HG03159 (cell line): Measurements from ENCODE around the gene MIS12.
A peak's percentile ranks its signal among the peaks of the same experiment; 100 is the strongest.

Experiments
- ATAC-seq: cut with Tn5 transposase; IDR thresholded peaks from one replicate; pipeline ENCODE4 v1.9.1; 2021; ENCODE audit warnings: mild to moderate bottlenecking, moderate library complexity; ENCODE audit not compliant: unreplicated experiment

The MIS12 gene

DNA sequence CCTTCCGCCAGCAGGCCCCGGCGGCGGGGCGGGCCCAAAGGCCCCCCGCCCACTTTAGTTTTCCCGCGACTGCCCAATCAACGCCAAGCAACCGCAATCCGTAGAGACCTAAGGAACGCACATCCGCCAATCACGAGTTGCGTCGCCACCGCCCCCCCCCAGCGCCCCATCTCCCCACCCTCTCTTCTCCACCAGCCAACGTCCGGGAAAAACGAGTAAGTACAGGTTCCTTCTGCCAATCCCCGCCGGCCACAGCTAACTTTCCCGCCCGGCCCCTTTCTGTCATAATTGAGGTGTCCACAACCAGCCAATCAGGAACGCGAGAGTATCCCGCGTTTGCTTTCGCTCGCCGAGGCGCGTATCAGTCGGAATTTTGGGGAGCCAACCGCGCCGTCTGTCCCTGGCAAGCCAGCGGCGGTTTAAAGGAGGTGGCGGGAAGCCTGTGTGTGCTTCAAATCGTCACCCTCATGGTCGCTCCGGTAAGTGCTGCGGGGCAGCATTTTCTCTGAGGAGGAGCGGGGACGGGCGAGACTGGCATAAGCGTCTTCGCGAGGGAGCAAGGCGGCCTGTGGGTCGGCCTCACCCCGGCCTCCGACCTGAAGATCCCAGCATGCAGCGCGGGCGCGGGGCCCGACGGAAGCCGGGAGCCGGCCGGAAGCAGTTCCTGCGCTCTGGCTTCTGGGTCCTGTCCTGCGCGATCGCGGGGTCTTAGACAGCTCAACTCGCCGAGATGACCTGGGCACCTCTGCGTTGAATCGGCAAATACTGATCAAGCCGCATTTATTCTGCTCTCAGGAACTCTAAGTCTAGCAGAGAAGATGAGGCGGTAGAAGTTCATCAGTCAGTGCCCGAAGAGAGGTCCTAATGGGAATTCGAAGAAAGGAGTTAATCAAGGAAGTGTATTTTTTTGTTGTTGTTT is at the start of gene MIS12:
Gene MIS12, plus strand, starts transcription at position 361 of the 919 bp plus-strand sequence. CDS start 2,297 bp downstream, outside the sequence.
- ATAC-seq, result peak; percentile 84

GRCh38 chr17:5437721-5438317 is 48.5 kb upstream of the MIS12 start:
- no peak for ATAC-seq

- ATAC-seq, result peak; percentile 83
Measured at GRCh38 chr17:5438716-5439445, 47.5 kb upstream of the MIS12 start, which contains the start of gene C1QBP. Gene C1QBP, minus strand, starts transcription at chr17:5439155. Its CDS starts 82 bp downstream, at chr17:5439073.

DNA sequence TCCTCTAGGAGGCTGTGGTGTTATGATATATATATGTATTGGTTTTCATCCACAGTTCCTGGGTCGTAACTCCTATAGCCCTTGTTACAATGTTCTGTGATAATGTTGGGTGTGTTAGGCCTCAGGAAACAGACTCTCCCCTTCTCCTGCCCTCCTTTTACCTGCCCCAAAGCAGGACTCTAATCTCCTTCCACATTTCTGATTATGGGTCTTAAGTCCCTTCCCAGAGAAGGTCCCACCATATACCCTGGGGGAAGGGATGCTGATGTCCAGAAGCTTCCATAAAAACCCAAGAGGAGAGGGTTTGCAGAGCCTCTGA is 47.0 kb upstream of the MIS12 start:
- ATAC-seq, result no peak

DNA sequence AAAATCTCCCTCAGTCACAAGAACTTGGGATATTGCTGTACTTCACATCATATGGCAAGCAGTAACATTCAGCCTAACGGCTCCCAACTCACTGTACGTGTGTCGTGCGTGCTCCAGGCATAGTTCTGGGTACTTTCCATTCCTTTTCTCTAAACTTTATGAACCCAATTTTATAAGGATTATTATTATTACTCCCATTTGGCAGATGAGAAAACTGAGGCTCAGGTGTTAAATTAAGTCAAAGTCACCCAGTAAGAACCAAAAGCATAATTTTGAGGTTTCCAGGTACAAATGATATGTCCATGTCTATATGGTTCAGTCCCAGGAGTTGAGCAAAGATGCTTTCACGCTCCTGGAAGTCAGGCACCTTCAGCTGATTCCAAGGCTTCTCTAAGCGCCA is 42.6 kb upstream of the MIS12 start:
- ATAC-seq, result no peak

DNA sequence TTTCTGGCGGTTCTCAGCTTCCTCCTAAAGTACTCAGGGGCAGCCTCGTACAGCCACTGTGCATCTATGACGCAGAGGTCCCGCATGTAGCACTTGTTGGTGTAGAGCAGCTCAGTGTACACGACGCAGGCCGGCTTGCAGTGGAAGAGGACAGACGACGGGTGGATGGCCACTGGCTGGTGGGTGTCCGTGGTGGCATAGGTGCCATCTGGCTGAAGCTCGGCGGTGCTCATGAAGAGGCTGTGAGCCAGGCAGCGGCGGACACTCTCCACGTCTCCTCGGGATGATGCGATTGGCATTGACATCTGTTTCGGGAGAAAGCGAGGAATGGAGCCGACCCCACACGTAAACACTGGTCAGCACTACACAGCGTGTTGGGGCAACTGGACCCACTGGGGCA is 42.2 kb upstream of the MIS12 start:
- ATAC-seq, result no peak

- no peak for ATAC-seq
Measured at GRCh38 chr17:5446786-5447185, 39.6 kb upstream of the MIS12 start.

GRCh38 chr17:5464717-5465507 is 21.5 kb upstream of the MIS12 start:
- no peak for ATAC-seq

GRCh38 chr17:5466295-5466694 is 20.1 kb upstream of the MIS12 start:
- ATAC-seq, result no peak

DNA sequence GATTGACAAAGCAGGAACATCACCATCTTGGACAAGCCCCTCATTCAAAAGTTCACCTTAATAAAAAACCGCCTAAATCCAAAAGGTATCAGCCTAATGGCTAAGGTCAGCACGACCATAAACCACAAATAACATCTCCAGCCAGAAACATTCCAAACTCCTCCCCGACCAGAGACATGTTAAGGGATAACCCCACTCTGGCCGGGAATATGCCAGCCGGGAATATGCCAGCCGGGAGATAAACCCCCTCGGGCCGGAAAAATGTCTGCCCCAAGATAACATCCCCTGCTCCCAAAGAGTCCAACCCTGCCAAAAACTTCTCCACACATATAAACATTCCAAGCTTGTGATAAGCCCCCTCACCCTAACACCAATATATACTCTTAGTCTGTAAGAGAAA is 18.9 kb upstream of the MIS12 start:
- no peak for ATAC-seq

DNA sequence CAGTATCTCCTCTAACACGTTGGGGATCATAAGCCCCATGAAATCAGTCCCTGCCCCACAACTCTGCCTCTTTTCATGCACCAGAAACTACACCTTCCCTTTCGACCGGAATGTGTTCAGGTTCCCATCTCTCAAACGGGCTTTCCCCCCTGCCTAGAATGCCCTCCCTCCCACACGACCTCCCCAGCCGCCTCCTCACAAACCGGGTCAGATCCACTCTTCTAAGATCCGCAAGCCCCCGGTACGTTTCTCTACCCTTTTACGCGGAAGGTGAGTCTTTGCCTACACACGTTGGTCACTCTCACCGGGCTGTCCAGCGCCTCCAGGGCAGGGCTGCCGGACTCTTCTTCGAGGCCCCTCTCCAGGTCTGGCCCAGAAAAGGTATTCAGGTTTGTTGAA is 18.3 kb upstream of the MIS12 start:
- ATAC-seq, result peak; percentile 21

- ATAC-seq, result no peak
Measured at GRCh38 chr17:5472511-5472910, 13.9 kb upstream of the MIS12 start.

DNA sequence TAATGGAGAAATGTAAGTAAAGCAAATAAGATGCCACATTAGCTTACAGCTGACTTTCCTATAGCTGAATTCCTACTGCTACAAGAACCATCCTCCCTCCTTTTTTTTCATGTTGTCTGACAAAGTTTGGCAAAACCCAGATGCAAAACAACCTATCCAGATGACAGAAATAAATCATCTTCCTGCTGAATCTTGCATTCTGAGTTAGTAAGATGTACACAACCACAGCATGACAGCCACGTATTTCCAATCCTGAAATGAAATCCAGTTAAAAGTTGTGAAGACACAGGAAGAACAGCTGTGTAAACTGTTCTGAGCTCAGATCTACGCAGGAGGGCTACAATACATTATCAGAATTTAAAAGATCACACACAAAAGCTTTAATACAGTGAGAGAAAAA is 12.5 kb upstream of the MIS12 start:
- no peak for ATAC-seq

DNA sequence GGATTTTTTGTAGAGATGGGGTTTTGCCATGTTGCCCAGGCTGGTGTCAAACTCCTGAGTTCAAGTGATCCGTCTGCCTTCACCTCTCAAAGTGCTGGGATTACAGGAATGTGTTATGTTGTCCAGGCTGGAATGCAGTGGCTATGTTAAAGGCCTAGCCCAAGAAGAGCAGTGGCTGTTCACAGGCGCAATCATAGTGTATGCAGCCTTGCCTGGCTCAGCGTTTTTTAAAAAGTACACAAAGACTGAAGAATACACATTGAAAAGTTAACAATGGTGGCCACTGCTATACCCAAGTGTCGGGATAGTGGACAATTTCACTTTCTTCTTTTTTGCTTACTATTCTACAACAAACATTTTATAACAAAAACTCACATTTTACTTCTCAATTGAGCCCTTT is 7.4 kb upstream of the MIS12 start:
- no peak for ATAC-seq

GRCh38 chr17:5480962-5481361 is 5.4 kb upstream of the MIS12 start:
- no peak for ATAC-seq

DNA sequence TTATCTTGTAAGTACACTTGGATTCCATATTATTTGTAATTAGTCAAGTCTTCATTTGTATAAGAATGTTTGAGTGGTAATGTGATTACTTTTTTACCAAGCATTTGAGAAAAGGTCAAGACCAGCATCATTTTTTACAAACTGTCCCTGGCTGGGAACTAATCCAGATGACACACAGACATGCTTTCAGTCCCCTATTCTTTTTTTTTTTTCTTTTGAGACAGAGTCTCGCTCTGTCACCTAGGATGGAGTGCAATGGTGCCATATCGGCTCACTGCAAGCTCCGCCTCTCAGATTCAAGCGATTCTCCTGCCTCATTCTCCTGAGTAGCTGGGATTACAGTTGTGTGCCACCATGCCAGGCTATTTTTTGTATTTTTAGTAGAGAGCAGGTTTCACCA is 4.9 kb upstream of the MIS12 start:
- no peak for ATAC-seq

DNA sequence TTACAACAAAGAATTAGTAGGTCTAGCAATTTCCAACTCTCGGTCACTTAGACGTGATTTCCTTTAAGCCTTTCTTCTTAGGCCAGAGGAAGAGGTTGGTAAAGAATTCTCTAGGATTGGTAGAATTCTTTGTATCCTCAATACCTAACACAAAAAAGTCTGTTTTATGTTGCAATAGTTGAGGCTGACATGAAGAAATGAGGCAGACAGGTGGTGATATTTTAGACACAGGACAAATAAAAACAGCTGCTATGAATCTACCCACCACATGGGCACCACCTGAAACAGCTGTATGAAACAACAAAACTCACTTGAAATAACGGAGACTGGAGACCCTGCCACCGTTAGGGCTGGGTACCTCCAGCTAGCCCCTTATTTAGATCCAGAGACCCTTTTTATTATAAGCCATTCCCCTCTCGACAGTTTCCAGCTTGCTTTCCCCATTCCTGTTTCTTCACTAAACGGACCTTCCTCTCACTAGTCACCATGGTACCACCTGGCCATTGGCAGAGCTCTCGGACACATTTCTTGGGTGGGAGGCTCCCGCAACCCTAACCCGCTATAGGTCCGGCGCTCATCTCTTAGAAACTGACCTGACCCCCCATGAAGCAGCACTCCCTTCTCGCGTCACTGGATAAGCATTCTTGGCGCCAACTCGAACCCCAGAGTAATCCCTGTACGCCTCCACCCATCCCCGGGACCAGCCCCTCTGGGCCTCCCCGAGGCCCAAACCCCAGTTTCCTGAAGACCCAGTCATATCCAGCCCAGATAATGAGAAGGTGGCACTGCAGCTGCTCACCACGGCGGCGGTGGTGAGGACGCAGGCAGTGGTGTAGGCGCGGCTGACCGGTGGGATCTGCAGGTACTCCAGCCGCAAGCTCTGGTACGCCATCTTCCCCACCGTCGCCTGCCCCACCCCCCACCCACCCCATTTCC is 828 bp upstream of the MIS12 start, which contains the start of gene DERL2:
Gene DERL2, minus strand, starts transcription at position 909 of the 936 bp plus-strand sequence. Its CDS starts 17 bp downstream, at position 892.
- no peak for ATAC-seq

DNA sequence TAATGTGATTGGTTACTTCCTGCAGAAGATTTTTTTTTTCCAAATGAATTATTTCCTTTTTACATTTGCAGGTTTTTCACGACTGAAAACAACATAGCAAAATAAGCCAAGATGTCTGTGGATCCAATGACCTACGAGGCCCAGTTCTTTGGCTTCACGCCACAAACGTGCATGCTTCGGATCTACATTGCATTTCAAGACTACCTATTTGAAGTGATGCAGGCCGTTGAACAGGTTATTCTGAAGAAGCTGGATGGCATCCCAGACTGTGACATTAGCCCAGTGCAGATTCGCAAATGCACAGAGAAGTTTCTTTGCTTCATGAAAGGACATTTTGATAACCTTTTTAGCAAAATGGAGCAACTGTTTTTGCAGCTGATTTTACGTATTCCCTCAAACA is 2.4 kb downstream of the MIS12 start:
- no peak for ATAC-seq

DNA sequence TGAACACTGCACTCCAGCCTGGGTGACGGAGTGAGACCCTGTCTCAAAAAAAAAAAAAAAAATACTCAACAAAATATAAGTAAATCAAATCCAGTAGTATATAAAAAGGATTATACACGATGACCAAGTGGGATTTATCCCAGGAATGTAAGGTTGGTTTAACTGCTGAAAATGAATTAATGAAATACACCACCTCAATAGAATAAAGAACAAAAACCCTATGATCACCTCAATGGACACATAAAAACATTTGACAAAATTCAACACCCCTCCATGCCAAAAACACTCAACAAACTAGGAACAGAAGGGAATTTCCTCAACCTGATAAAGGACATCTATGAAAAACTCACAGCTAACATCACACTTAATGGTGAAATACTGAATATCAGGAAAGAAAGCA is 6.6 kb downstream of the MIS12 start:
- ATAC-seq, result no peak
